Measurements from ENCODE around the gene TIPARP. TPM values are rescaled to one million over a fixed set of nuclear protein-coding genes. Genes with fewer than 3 reads are reported as not detected.
A peak's percentile ranks its signal among the peaks of the same experiment; 100 is the strongest.

TIPARP gene
- total and polyA plus RNA-seq, 2 experiments from 2014 or later: 4.5 to 6.9 TPM

DNA sequence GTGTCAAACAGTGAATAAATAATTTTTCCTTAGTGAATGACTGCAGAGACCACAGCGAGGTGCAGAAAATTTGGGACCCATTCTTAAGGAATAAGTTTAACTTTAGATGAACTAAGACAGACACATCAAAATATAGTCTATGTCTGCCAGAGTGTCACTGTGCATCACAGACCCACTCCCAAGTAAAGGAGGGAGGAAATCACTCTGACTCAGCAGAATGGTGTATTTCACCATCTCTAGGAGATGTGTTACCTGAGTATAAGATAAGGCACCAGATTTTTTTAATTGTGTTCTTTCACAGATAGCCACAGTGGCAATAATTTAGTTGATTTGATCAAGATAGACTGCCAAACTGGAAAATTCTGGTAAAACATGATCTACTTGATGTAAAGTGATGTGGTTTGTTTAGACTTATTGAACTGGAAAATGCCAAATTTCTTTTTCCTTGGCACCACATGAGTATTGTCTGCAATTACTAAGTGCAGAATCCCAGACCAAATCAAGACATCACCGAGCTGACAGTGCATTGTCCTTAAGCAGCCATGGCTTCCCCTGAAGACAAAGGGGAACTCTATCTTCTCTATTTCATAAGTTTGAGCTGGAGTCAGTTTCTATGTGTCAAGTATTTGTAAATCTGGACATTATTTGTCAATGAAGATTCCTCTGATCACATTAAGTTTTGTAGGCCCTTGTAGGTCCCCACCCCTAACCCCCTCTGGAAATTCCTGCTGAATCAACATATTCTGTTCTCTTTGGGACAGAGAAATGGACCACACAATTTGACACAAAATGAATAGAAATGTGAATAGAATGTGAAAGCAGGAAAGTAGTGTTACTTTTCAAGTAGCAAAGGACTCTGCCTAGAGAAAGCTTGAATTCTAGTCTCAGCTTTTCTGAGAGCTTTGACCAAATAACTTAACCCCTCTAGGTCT, 47.6 kb downstream of the TIPARP start:
- Histone ChIP-seq H3K9me2 (ENCODE audit: insufficient read depth) (no peaks in the 10 kb centered on the region), H4K20me1 (replicated peaks; ENCODE audit: insufficient read depth) (no peaks in the 10 kb centered on the region), H3F3A (replicated peaks; ENCODE audit: low read depth) (no peaks in the 10 kb centered on the region), H3K27me3 (ENCODE audit: insufficient read depth) (no peaks in the 10 kb centered on the region), H3K4me1 (ENCODE audit: insufficient read depth) (peaks cover 9% of the 10 kb centered on the region), H3K4me2 (no peak overlapping the region), H3K4me3 (no peak overlapping the region), H3K36me3 (ENCODE audit: insufficient read depth) (no peaks in the 10 kb centered on the region), H3K27ac (ENCODE audit: low read depth) (no peak overlapping the region), H2AFZ (no peak overlapping the region), H3K79me2 (replicated peaks; ENCODE audit: insufficient read depth) (no peaks in the 10 kb centered on the region)
- H3K27me3 Mint-ChIP-seq (ENCODE audit: insufficient read depth, low read depth, poor library complexity): no peaks in the 10 kb centered on the region
- peaks cover 36% of the 10 kb centered on the region for H3K4me1 Mint-ChIP-seq
- no peak overlapping the region for H3K4me3 Mint-ChIP-seq
- no peak for ATAC-seq
- no peak overlapping the region for H3K27ac Mint-ChIP-seq
- DNase-seq (ENCODE audit: low spot score): no peak
- no peaks in the 10 kb centered on the region for H3K36me3 Mint-ChIP-seq (ENCODE audit: low read depth)
- TF ChIP-seq EZH2 (IDR thresholded peaks at IDR 0.05; ENCODE audit: low read depth, unreplicated experiment) (no peak), STAT1 (IDR thresholded peaks at IDR 0.05; ENCODE audit: unreplicated experiment) (no peak), CREB1 (CRISPR knock-in tag; IDR thresholded peaks at IDR 0.05; ENCODE audit: low read depth) (no peak), ZNF331 (CRISPR knock-in tag; IDR thresholded peaks at IDR 0.05; ENCODE audit: low read depth) (no peak), ZNF114 (CRISPR knock-in tag; IDR thresholded peaks at IDR 0.05) (no peak), POLR2AphosphoS5 (IDR thresholded peaks at IDR 0.05; ENCODE audit: low read depth) (no peak)
- H3K9me3 Mint-ChIP-seq: no peaks in the 10 kb centered on the region

DNA sequence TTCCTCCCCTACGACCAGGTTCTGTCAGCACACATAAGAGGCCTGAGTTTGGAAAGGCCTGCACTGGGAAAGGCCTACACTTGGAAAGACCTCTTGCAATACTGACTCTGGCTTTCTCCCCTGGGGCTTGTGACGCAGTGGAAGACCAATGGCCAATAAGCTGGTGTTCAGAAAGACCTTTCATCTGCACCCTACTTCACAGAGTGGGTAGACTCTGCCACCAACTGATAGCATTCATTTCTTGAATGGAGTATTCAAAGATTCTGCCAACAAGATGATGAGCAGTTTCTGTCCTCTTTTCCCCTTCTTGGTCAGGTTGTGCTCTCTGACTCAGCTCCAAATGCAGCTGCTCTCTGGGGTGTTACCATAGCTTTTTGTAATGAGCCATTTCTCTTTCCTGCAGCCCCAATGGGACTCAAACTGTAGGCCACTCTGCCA, 48.8 kb downstream of the TIPARP start:
- no peak for DNase-seq (ENCODE audit: low spot score)
- H3K27me3 ChIP-seq (ENCODE audit: insufficient read depth): no peaks in the 10 kb centered on the region
- no peak overlapping the region for H3K4me3 ChIP-seq
- H3K27me3 Mint-ChIP-seq (ENCODE audit: insufficient read depth, low read depth, poor library complexity): no peaks in the 10 kb centered on the region
- H3K4me3 Mint-ChIP-seq: no peak overlapping the region
- no peak overlapping the region for H3K4me2 ChIP-seq
- no peaks in the 10 kb centered on the region for H3K36me3 Mint-ChIP-seq (ENCODE audit: low read depth)
- no peaks in the 10 kb centered on the region for H3K36me3 ChIP-seq (ENCODE audit: insufficient read depth)
- H3K79me2 ChIP-seq (replicated peaks; ENCODE audit: insufficient read depth): no peaks in the 10 kb centered on the region
- no peaks in the 10 kb centered on the region for H3K9me2 ChIP-seq (ENCODE audit: insufficient read depth)
- H3K4me1 ChIP-seq (ENCODE audit: insufficient read depth): peaks cover 9% of the 10 kb centered on the region
- H3F3A ChIP-seq (replicated peaks; ENCODE audit: low read depth): no peaks in the 10 kb centered on the region
- no peaks in the 10 kb centered on the region for H4K20me1 ChIP-seq (replicated peaks; ENCODE audit: insufficient read depth)
- 0 out of 2 replicates have a peak overlapping the region, but pooled peaks have one; percentile 63 for H3K27ac Mint-ChIP-seq
- no peaks in the 10 kb centered on the region for H3K9me3 Mint-ChIP-seq
- peaks cover 40% of the 10 kb centered on the region for H3K4me1 Mint-ChIP-seq
- no peak overlapping the region for H2AFZ ChIP-seq
- no peak overlapping the region for H3K27ac ChIP-seq (ENCODE audit: low read depth)
- no peak for ATAC-seq
- TF ChIP-seq, protein P1, sequence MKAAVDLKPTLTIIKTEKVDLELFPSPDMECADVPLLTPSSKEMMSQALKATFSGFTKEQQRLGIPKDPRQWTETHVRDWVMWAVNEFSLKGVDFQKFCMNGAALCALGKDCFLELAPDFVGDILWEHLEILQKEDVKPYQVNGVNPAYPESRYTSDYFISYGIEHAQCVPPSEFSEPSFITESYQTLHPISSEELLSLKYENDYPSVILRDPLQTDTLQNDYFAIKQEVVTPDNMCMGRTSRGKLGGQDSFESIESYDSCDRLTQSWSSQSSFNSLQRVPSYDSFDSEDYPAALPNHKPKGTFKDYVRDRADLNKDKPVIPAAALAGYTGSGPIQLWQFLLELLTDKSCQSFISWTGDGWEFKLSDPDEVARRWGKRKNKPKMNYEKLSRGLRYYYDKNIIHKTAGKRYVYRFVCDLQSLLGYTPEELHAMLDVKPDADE (IDR thresholded peaks at IDR 0.05): no peak
- TF ChIP-seq CREB1 (CRISPR knock-in tag; IDR thresholded peaks at IDR 0.05; ENCODE audit: low read depth): no peak
- TF ChIP-seq, protein P2, sequence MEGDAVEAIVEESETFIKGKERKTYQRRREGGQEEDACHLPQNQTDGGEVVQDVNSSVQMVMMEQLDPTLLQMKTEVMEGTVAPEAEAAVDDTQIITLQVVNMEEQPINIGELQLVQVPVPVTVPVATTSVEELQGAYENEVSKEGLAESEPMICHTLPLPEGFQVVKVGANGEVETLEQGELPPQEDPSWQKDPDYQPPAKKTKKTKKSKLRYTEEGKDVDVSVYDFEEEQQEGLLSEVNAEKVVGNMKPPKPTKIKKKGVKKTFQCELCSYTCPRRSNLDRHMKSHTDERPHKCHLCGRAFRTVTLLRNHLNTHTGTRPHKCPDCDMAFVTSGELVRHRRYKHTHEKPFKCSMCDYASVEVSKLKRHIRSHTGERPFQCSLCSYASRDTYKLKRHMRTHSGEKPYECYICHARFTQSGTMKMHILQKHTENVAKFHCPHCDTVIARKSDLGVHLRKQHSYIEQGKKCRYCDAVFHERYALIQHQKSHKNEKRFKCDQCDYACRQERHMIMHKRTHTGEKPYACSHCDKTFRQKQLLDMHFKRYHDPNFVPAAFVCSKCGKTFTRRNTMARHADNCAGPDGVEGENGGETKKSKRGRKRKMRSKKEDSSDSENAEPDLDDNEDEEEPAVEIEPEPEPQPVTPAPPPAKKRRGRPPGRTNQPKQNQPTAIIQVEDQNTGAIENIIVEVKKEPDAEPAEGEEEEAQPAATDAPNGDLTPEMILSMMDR (conservative IDR thresholded peaks at IDR 0.05; ENCODE audit: low read depth in 2 of 2): no peak
- no peak for TF ChIP-seq STAT1 (IDR thresholded peaks at IDR 0.05; ENCODE audit: unreplicated experiment)
- TF ChIP-seq ZNF114 (CRISPR knock-in tag; IDR thresholded peaks at IDR 0.05): no peak
- no peak for TF ChIP-seq EZH2phosphoT487 (IDR thresholded peaks at IDR 0.05; ENCODE audit: unreplicated experiment)
- TF ChIP-seq JUNB (IDR thresholded peaks at IDR 0.05; ENCODE audit: unreplicated experiment): no peak
- no peak for TF ChIP-seq EZH2 (IDR thresholded peaks at IDR 0.05; ENCODE audit: low read depth, unreplicated experiment)
- TF ChIP-seq NANOG (IDR thresholded peaks at IDR 0.05; ENCODE audit: borderline replicate concordance): no peak
- TF ChIP-seq ZNF331 (CRISPR knock-in tag; IDR thresholded peaks at IDR 0.05; ENCODE audit: low read depth): no peak
- no peak for TF ChIP-seq POLR2AphosphoS5 (IDR thresholded peaks at IDR 0.05; ENCODE audit: low read depth)

All from GM23338 (cell line).